Smooth muscle cell of the brain vasculature (primary cell): ENCODE data around the gene TACO1.

Experiments used
- DNase-seq: peaks from one replicate; pipeline ENCODE4 v3.0.0-alpha.2; 2012; ENCODE audit warnings: low read depth, low spot score

The TACO1 gene

GRCh38 chr17:63598281-63598680, 2.4 kb upstream of the TACO1 start:
- no peak for DNase-seq

- DNase-seq: no peak
Observed at GRCh38 chr17:63601439-63602371, 1.0 kb downstream of the TACO1 start.

GRCh38 chr17:63609816-63610573, 9.3 kb downstream of the TACO1 start:
- no peak for DNase-seq

GRCh38 chr17:63610854-63611253, 10.2 kb downstream of the TACO1 start:
- DNase-seq: no peak

GRCh38 chr17:63611354-63611753, 10.7 kb downstream of the TACO1 start:
- DNase-seq: no peak

- no peak for DNase-seq
Observed at GRCh38 chr17:63613663-63614062, 13.0 kb downstream of the TACO1 start.

GRCh38 chr17:63621229-63621683, 20.6 kb downstream of the TACO1 start:
- DNase-seq: no peak

- DNase-seq: peak; percentile 100
Observed at GRCh38 chr17:63621684-63622573, 21.2 kb downstream of the TACO1 start, which contains the start of gene MAP3K3. Gene MAP3K3, plus strand, starts transcription at chr17:63622417. Its CDS starts 343 bp downstream, at chr17:63622760.

GRCh38 chr17:63622574-63623390, 22.1 kb downstream of the TACO1 start:
- DNase-seq: no peak

- no peak for DNase-seq
Observed at GRCh38 chr17:63623786-63624530, 23.3 kb downstream of the TACO1 start.

GRCh38 chr17:63624531-63624880, 23.8 kb downstream of the TACO1 start:
- no peak for DNase-seq

GRCh38 chr17:63626551-63627180, 26.0 kb downstream of the TACO1 start:
- no peak for DNase-seq

- no peak for DNase-seq
Observed at GRCh38 chr17:63629627-63630026, 28.9 kb downstream of the TACO1 start.

GRCh38 chr17:63631062-63631461, 30.4 kb downstream of the TACO1 start:
- no peak for DNase-seq

GRCh38 chr17:63631626-63632025, 30.9 kb downstream of the TACO1 start:
- DNase-seq: no peak

GRCh38 chr17:63633742-63634141, 33.0 kb downstream of the TACO1 start:
- no peak for DNase-seq

GRCh38 chr17:63634163-63634562, 33.5 kb downstream of the TACO1 start:
- DNase-seq: no peak

- no peak for DNase-seq
Observed at GRCh38 chr17:63634816-63635215, 34.1 kb downstream of the TACO1 start.

GRCh38 chr17:63635290-63635689, 34.6 kb downstream of the TACO1 start:
- DNase-seq: no peak
